H1 (cell line): ENCODE measurements around the gene NANOGP8. TPM values are rescaled to one million over a fixed set of nuclear protein-coding genes. Genes with fewer than 3 reads are reported as not detected.

Experiments used
- CTCF ChIA-PET: fragments of 300-600 bp; sonication (Branson Sonifier 250); formaldehyde crosslinking; loops from one replicate; lab custom pipeline; 2021; ENCODE audit not compliant: partially characterized antibody; lab: Charles Lee
- POLR2A ChIA-PET: fragments of 300-600 bp; sonication (Branson Sonifier 250); formaldehyde crosslinking; loops from one replicate; lab custom pipeline; 2021; ENCODE audit warnings: inconsistent platforms; ENCODE audit not compliant: partially characterized antibody; lab: Charles Lee
- DNase-seq, 2 experiments: peaks; one replicate each; pipeline versions ENCODE4 v3.0.0 to v3.0.0-alpha.2; 2010 to 2022; ENCODE audit warnings: low spot score in 2 of 2, low read depth in 1 of 2, mixed read lengths in 1 of 2
- FAIRE-seq: peaks from 2 replicates; lab custom pipeline; 2011; peaks lifted over from hg19 to GRCh38; lab: Jason Lieb, UNC
- H2AFZ ChIP-seq: 2 replicates; pipeline ENCODE4 v1.8.1; 2012; ENCODE audit warnings: low read length, inconsistent platforms
- H2AK5ac ChIP-seq: 2 replicates; pipeline ENCODE4 v1.6.1; 2013; ENCODE audit warnings: low read depth, low read length
- H2BK120ac ChIP-seq: replicated peaks from 2 replicates; pipeline ENCODE3; 2013; ENCODE audit warnings: low read depth, low read length, inconsistent platforms
- H2BK12ac ChIP-seq: 2 replicates; pipeline ENCODE4 v1.6.1; 2013; ENCODE audit warnings: low read depth, low read length
- H2BK15ac ChIP-seq: 2 replicates; pipeline ENCODE4 v1.6.1; 2013; ENCODE audit warnings: low read length
- H2BK20ac ChIP-seq: 2 replicates; pipeline ENCODE4 v1.6.1; 2013; ENCODE audit warnings: low read length
- H2BK5ac ChIP-seq: 2 replicates; pipeline ENCODE4 v1.6.1; 2013; ENCODE audit warnings: low read depth, low read length
- H3K14ac ChIP-seq: 2 replicates; pipeline ENCODE4 v1.6.1; 2013; ENCODE audit warnings: inconsistent platforms; ENCODE audit not compliant: insufficient read length
- H3K18ac ChIP-seq: 2 replicates; pipeline ENCODE4 v1.6.1; 2013; ENCODE audit warnings: low read length; ENCODE audit errors: extremely low read depth
- H3K23ac ChIP-seq: 2 replicates; pipeline ENCODE4 v1.6.1; 2013; ENCODE audit warnings: inconsistent platforms; ENCODE audit not compliant: insufficient read length
- H3K23me2 ChIP-seq: 2 replicates; pipeline ENCODE4 v1.6.1; 2013; ENCODE audit warnings: low read depth, low read length
- H3K27ac ChIP-seq: 2 replicates; pipeline ENCODE4 v1.6.1; 2011; ENCODE audit warnings: low read depth, low read length, inconsistent platforms
- H3K27me3 ChIP-seq, 4 experiments: replicated peaks in 1 of 4; 1 replicate in 1 of 4; 2 replicates in 3 of 4; pipeline versions ENCODE4 v1.6.1 to v1.8.1; 2011 to 2013; ENCODE audit warnings: low read length in 3 of 4, mild to moderate bottlenecking in 3 of 4, inconsistent platforms in 2 of 4, mixed read lengths in 2 of 4, moderate library complexity in 1 of 4; ENCODE audit not compliant: control insufficient read depth in 3 of 4, insufficient read depth in 3 of 4; ENCODE audit errors: extremely low read depth in 1 of 4
- H3K36me3 ChIP-seq, 4 experiments: 2 replicates each; pipeline versions ENCODE4 v1.6.1 to v1.8.1; 2011 to 2013; ENCODE audit warnings: mild to moderate bottlenecking in 4 of 4, low read length in 3 of 4, moderate library complexity in 2 of 4, control low read depth in 1 of 4, inconsistent platforms in 1 of 4; ENCODE audit not compliant: insufficient read depth in 4 of 4, control insufficient read depth in 2 of 4
- H3K4ac ChIP-seq: replicated peaks from 2 replicates; pipeline ENCODE3; 2013; ENCODE audit warnings: low read length, low read depth, mixed read lengths, inconsistent platforms; ENCODE audit not compliant: insufficient read length
- H3K4me1 ChIP-seq, 4 experiments: replicated peaks in 1 of 4; 1 replicate in 1 of 4; 2 replicates in 3 of 4; pipeline versions ENCODE4 v1.6.1 to v1.8.1; 2011 to 2013; ENCODE audit warnings: low read length in 3 of 4, inconsistent platforms in 2 of 4, mixed read lengths in 1 of 4; ENCODE audit not compliant: insufficient read depth in 4 of 4, control insufficient read depth in 3 of 4
- H3K4me2 ChIP-seq, 2 experiments: 2 replicates each; pipeline versions ENCODE4 v1.6.1 to v1.8.1; 2011 to 2013; ENCODE audit warnings: low read depth in 2 of 2, low read length in 2 of 2, control low read depth in 1 of 2, inconsistent platforms in 1 of 2, mild to moderate bottlenecking in 1 of 2; ENCODE audit not compliant: insufficient read depth in 1 of 2
- H3K4me3 ChIP-seq, 4 experiments: fragments of 200-600, 300-600 bp in 1 of 4; sonication (generic), shearing (Covaris generic), sonication (Bioruptor Twin) in 1 of 4; 2 replicates each; pipeline versions ENCODE4 v1.5.1 to v1.8.1; 2011 to 2016; ENCODE audit warnings: low read length in 4 of 4, low read depth in 3 of 4, control low read depth in 2 of 4, inconsistent platforms in 2 of 4, mild to moderate bottlenecking in 2 of 4, mixed read lengths in 1 of 4, moderate library complexity in 1 of 4; ENCODE audit not compliant: insufficient read depth in 2 of 4; ENCODE audit errors: extremely low read depth in 1 of 4
- H3K56ac ChIP-seq: replicated peaks from 2 replicates; pipeline ENCODE3; 2013; ENCODE audit warnings: low read depth, mild to moderate bottlenecking, mixed read lengths, low read length, inconsistent platforms; ENCODE audit not compliant: insufficient read length
- H3K79me1 ChIP-seq: 2 replicates; pipeline ENCODE4 v1.6.1; 2013; ENCODE audit warnings: low read depth, low read length, control low read depth
- H3K79me2 ChIP-seq, 2 experiments: 2 replicates each; pipeline versions ENCODE4 v1.6.1 to v1.8.1; 2012 to 2013; ENCODE audit warnings: low read length in 2 of 2, mild to moderate bottlenecking in 2 of 2, inconsistent platforms in 1 of 2; ENCODE audit not compliant: insufficient read depth in 2 of 2, control insufficient read depth in 1 of 2
- H3K9ac ChIP-seq, 4 experiments: replicated peaks in 1 of 4; 1 replicate in 1 of 4; 2 replicates in 3 of 4; pipeline versions ENCODE4 v1.6.1 to v1.8.1; 2011 to 2013; ENCODE audit warnings: low read depth in 3 of 4, low read length in 3 of 4, control low read depth in 2 of 4, mild to moderate bottlenecking in 2 of 4, moderate library complexity in 2 of 4, inconsistent platforms in 1 of 4; ENCODE audit errors: extremely low read depth in 1 of 4
- H3K9me3 ChIP-seq, 2 experiments: 2 replicates each; pipeline versions ENCODE4 v1.6.1 to v1.8.1; 2012 to 2013; ENCODE audit warnings: mild to moderate bottlenecking in 2 of 2, moderate library complexity in 2 of 2, control low read depth in 1 of 2, inconsistent platforms in 1 of 2, low read depth in 1 of 2, low read length in 1 of 2, mixed read lengths in 1 of 2; ENCODE audit not compliant: insufficient read depth in 2 of 2
- H4K20me1 ChIP-seq, 2 experiments: replicated peaks in 1 of 2; 2 replicates each; pipeline versions ENCODE3 to v1.8.1; 2011 to 2013; ENCODE audit warnings: inconsistent platforms in 2 of 2, low read length in 2 of 2, mild to moderate bottlenecking in 1 of 2; ENCODE audit not compliant: insufficient read depth in 2 of 2, control insufficient read depth in 1 of 2
- H4K5ac ChIP-seq: 2 replicates; pipeline ENCODE4 v1.6.1; 2013; ENCODE audit warnings: low read length, low read depth, mixed read lengths, inconsistent platforms; ENCODE audit not compliant: insufficient read length
- H4K8ac ChIP-seq: 2 replicates; pipeline ENCODE4 v1.8.0; 2013; ENCODE audit warnings: mild to moderate bottlenecking, moderate library complexity, low read length, inconsistent platforms; ENCODE audit not compliant: insufficient read depth; ENCODE audit errors: extremely low read depth
- H4K91ac ChIP-seq: replicated peaks from 2 replicates; pipeline ENCODE3; 2013; ENCODE audit warnings: low read length, mixed read lengths, inconsistent platforms; ENCODE audit not compliant: insufficient read length
- SIN3A ChIP-seq, 2 experiments: IDR thresholded peaks in 1 of 2; conservative IDR thresholded peaks in 1 of 2; 2 replicates each; pipeline ENCODE4 v1.6.1; 2011 to 2012; ENCODE audit warnings: low read length in 2 of 2, improper control_type of control experiment in 1 of 2, low read depth in 1 of 2, mild to moderate bottlenecking in 1 of 2
- TCF12 ChIP-seq: IDR thresholded peaks from 2 replicates; pipeline ENCODE4 v1.6.1; 2011; ENCODE audit warnings: low read depth, mild to moderate bottlenecking, low read length
- WGBS, 2 experiments: shearing (Covaris generic) in 1 of 2; methylation state at CpG; one replicate each; pipeline versions ENCODE4 v1.1.6 to v1.1.7; 2013 to 2015; ENCODE audit warnings: low lambda C conversion rate in 2 of 2, mixed read lengths in 2 of 2, inconsistent platforms in 1 of 2, low coverage in 1 of 2, missing lambda C conversion rate in 1 of 2; ENCODE audit not compliant: insufficient replicate concordance in 2 of 2, insufficient coverage in 1 of 2, insufficient read length in 1 of 2; ENCODE audit errors: extremely low coverage in 1 of 2, missing lambda C conversion rate in 1 of 2; 5-methylcytosine and 5-hydroxymethylcytosine counted together
- polyA plus RNA-seq, 7 experiments: library from polyadenylated mRNA; depleted of rRNA in 3 of 7; stranded (reverse) in 5 of 7; unstranded in 2 of 7; fragments of >200 nt in 5 of 7; fragments of 200-250 nt in 2 of 7; gene quantifications; 1 replicate in 5 of 7; 2 replicates in 1 of 7; 4 replicates in 1 of 7; pipeline versions ENCODE4 v1.2.1 to v1.2.3, GENCODE V29; 2011 to 2013; ENCODE audit warnings: missing spikeins in 2 of 7, mixed read lengths in 2 of 7
- total RNA-seq: library from RNA; stranded (reverse); fragmentation: NEBNext Ultra II Directional; extraction: Animal tissue kit (Norgen Biotek cat#: 25700); gene quantifications from 2 replicates; pipeline ENCODE4 v1.2.1, GENCODE V29; 2021

NANOGP8 gene
- total and polyA plus RNA-seq, 2 of the 8 experiments (the other 6 are each of a cell fraction or from before 2014, with no cell fraction given): 23.3 to 40.6 TPM

GRCh38 chr15:35061161-35061824 lies 23.8 kb downstream of the NANOGP8 start:
- peak; percentile 34 to 55 for DNase-seq
- Histone ChIP-seq H3K23ac (no peak overlapping the region), H2BK5ac (peak overlapping the region; percentile 93; the same call in 1 of the 2 replicates), H3K56ac (peak overlapping the region; percentile 49), H3K18ac (no peak overlapping the region), H3K4me2 (peak overlapping the region; percentile 43 to 50), H3K4ac (peak overlapping the region; percentile 74), H3K79me2 (no peaks in the 10 kb centered on the region), H3K27me3 (no peaks in the 10 kb centered on the region), H3K4me3 (peak overlapping the region in 1 of 4 experiments; percentile 42; a peak in 2 of 8 replicates), H3K27ac (peak overlapping the region; percentile 16; the same call in 1 of the 2 replicates), H2BK12ac (no peak overlapping the region), H4K91ac (no peak overlapping the region), H2BK120ac (peak overlapping the region; percentile 47), H2BK15ac (no peak overlapping the region), H2AK5ac (no peak overlapping the region), H3K36me3 (no peaks in the 10 kb centered on the region), H2AFZ (no peak overlapping the region), H3K9ac (no peak overlapping the region), H3K79me1 (no peaks in the 10 kb centered on the region), H2BK20ac (no peak overlapping the region), H3K14ac (no peak overlapping the region), H3K4me1 (peaks cover 3 to 19% (median 13%) of the 10 kb centered on the region in 4 experiments; a peak in 5 of 7 replicates), H3K23me2 (no peaks in the 10 kb centered on the region), H4K5ac (peak overlapping the region; percentile 80), H4K20me1 (no peaks in the 10 kb centered on the region), H3K9me3 (no peaks in the 10 kb centered on the region), H4K8ac (no peak overlapping the region; the same call in 1 of the 2 replicates)
- TF ChIP-seq TCF12 (no peak), SIN3A (conservative IDR thresholded peaks at IDR 0.05 in 1 of 2, IDR thresholded peaks at IDR 0.05 in 1 of 2; ENCODE audit: low read depth in 1 of 2, low read length in 2 of 2) (0 out of 4 replicates have a peak, but pooled peaks of 1 of the 2 experiments have one; percentile 19)
- CTCF ChIA-PET: interaction anchor here (1.2 to 2.4 kb wide), 2 partner anchors 10 to 383 kb away, joined by 6 to 9 read pairs; no protein-coding TSS in a partner anchor
- 40% methylated on average over 13 of the region's 13 CpGs; no CpG with 5 or more reads in 1 of the 2 experiments for WGBS, 2 experiments
- POLR2A ChIA-PET: interaction anchor here (0.9 to 1.9 kb wide), 3 partner anchors 10 to 70 kb away, joined by 3 to 5 read pairs (median 5); no protein-coding TSS in a partner anchor
- peak; percentile 84 for FAIRE-seq
